Measurements from ENCODE around the gene LVRN. TPM values are rescaled to one million over a fixed set of nuclear protein-coding genes. Genes with fewer than 3 reads are reported as not detected.

The LVRN gene
- total RNA-seq, 4 donors from 2014 or later: 4.2 to 15.9 (median 11.7) TPM

GRCh38 chr5:115988002-115988401, 25.7 kb downstream of the LVRN start:
- Histone ChIP-seq H3K27me3 (no peaks in the 10 kb centered on the region), H3K36me3 (no peaks in the 10 kb centered on the region), H3K27ac (no peak overlapping the region), H3K9me3 (no peaks in the 10 kb centered on the region), H3K4me3 (no peak overlapping the region), H3K4me1 (peaks cover 0 to 4% (median 0%) of the 10 kb centered on the region in 4 donors)
- WGBS, 2 donors: 92 to 97% methylated on average over 2 of the region's 2 CpGs
- no peak for TF ChIP-seq POLR2A (IDR thresholded peaks at IDR 0.05)
- TF ChIP-seq CTCF (IDR thresholded peaks at IDR 0.05): no peak
- no peak for TF ChIP-seq EP300 (IDR thresholded peaks at IDR 0.05)
- no peak for DNase-seq (ENCODE audit: low spot score in 2 of 2)

DNA sequence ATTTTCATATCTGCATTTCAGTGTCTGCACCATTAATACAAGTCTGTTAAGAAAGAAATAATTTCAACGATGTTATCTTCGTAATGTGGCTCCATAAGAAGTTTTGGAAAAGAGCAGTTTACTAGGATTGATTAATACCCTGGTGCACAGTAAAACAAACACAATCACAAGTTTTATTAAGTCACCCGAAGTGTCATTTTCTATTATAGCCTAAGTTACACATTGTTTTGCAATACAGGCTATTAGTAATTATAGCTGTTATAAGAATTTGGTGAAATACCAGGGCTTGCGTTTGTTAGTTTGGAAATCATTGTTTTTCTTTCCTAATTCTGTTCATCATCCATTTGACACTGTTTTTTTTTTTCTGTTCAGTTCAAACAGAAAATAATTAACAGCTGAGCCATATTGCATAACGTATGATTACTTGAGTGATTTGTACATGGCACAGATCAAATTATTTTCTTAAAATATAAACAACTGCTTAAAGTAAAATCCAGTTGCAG, 30.6 kb downstream of the LVRN start:
- Histone ChIP-seq H3K27me3 (no peaks in the 10 kb centered on the region), H3K4me3 (no peak overlapping the region), H3K27ac (no peak overlapping the region), H3K4me1 (no peaks in the 10 kb centered on the region), H3K9me3 (no peaks in the 10 kb centered on the region), H3K36me3 (no peaks in the 10 kb centered on the region)
- 65 to 79% methylated on average over 5 of the region's 5 CpGs for WGBS, 2 donors
- no peak for DNase-seq (ENCODE audit: low spot score in 2 of 2)
- TF ChIP-seq CTCF (IDR thresholded peaks at IDR 0.05) (no peak), POLR2A (IDR thresholded peaks at IDR 0.05) (no peak), EP300 (IDR thresholded peaks at IDR 0.05) (no peak)

GRCh38 chr5:115995351-115995750, 33.1 kb downstream of the LVRN start:
- H3K4me3 ChIP-seq: no peak overlapping the region
- H3K27me3 ChIP-seq: no peaks in the 10 kb centered on the region
- no peaks in the 10 kb centered on the region for H3K36me3 ChIP-seq
- H3K27ac ChIP-seq: no peak overlapping the region
- H3K9me3 ChIP-seq: no peaks in the 10 kb centered on the region
- TF ChIP-seq POLR2A (IDR thresholded peaks at IDR 0.05) (no peak), CTCF (IDR thresholded peaks at IDR 0.05) (no peak), EP300 (IDR thresholded peaks at IDR 0.05) (no peak)
- H3K4me1 ChIP-seq: no peaks in the 10 kb centered on the region
- no peak for DNase-seq (ENCODE audit: low spot score in 2 of 2)
- 85 to 88% methylated on average over 6 of the region's 6 CpGs for WGBS, 2 donors

DNA sequence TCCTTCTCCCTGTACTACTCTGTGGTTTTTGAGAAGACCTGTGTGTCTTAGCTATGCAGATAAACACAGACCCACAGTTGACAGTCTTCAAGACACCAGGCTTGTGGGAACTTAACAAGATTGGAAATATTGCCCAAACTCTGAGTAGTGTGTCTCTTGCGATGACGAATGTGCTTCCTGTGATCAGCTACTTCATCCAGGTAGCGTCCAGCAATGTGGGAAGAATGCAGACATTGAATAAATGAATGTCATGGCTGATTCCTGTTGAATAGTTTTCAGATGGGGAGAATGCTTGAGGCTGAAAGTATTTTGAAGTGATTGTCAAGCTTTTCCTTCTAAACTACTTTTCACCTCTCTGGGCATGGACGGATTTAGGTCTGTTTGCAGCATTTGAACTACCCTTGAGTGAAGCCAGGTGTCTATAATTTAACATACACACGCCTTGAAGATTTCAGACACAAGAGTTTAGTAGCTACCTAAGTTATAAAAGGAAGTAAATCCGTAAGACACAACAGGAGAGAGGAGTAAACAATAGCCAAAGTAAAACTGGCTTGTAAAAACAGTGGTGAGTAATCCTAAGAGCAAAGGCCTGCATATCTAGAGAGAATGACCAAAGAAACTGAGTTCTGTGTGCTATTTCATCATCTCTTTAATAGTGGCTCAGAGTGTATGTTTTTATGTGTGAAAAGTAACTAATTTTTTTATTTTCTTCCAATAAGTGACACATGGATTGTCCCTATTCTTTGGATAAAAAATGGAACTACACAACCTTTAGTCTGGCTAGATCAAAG, 40.0 kb downstream of the LVRN start:
- Histone ChIP-seq H3K9me3 (no peaks in the 10 kb centered on the region), H3K4me1 (no peaks in the 10 kb centered on the region), H3K27ac (no peak overlapping the region), H3K4me3 (no peak overlapping the region), H3K27me3 (no peaks in the 10 kb centered on the region), H3K36me3 (no peaks in the 10 kb centered on the region)
- WGBS, 2 donors: 67 to 75% methylated on average over 6 of the region's 6 CpGs
- no peak for DNase-seq (ENCODE audit: low spot score in 2 of 2)
- TF ChIP-seq POLR2A (IDR thresholded peaks at IDR 0.05) (no peak), CTCF (IDR thresholded peaks at IDR 0.05) (no peak), EP300 (IDR thresholded peaks at IDR 0.05) (no peak)

DNA sequence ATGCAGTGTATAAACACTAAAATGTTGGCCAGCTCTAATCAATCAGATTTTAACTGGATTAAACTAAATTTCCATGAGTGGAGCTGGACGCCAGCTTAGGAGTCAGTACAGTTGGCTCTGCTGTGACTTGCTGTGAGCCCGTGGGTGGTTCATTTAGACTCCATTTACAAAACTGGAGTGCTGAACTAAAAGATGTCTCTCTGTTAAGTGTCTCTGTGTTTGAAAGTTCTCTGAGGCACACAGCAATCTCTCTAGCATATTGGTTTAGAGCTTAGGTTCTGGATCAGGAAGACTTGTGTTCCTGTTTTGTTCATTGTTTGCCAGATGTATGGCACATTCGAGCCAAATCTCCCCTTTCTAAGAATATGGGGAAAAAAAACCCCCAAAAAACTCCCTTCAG, 42.0 kb downstream of the LVRN start:
- no peak for TF ChIP-seq POLR2A (IDR thresholded peaks at IDR 0.05)
- no peak for TF ChIP-seq EP300 (IDR thresholded peaks at IDR 0.05)
- no peak for TF ChIP-seq CTCF (IDR thresholded peaks at IDR 0.05)
- H3K27ac ChIP-seq: no peak overlapping the region
- no peaks in the 10 kb centered on the region for H3K27me3 ChIP-seq
- H3K4me3 ChIP-seq: no peak overlapping the region
- H3K9me3 ChIP-seq: no peaks in the 10 kb centered on the region
- no peaks in the 10 kb centered on the region for H3K36me3 ChIP-seq
- WGBS, 2 donors: 67 to 78% methylated on average over 3 of the region's 3 CpGs
- DNase-seq (ENCODE audit: low spot score in 2 of 2): no peak
- H3K4me1 ChIP-seq: no peaks in the 10 kb centered on the region

Measured in tibial nerve (tissue), 4 donors.